GM19193 (cell line): ENCODE results near the gene DKK3.

Source experiments
- POLR2A ChIP-seq: IDR thresholded peaks from 4 replicates; pipeline ENCODE4 v1.6.1; 2011; ENCODE audit not compliant: insufficient read depth, insufficient read length; ENCODE audit errors: extremely low read depth

DKK3 gene

GRCh38 chr11:11937433-11937832, 71.0 kb downstream of the DKK3 start:
- no peak for TF ChIP-seq POLR2A

- no peak for TF ChIP-seq POLR2A
Measured at GRCh38 chr11:11935536-11935935, 72.9 kb downstream of the DKK3 start.

GRCh38 chr11:11931461-11932055, 76.9 kb downstream of the DKK3 start:
- no peak for TF ChIP-seq POLR2A

- no peak for TF ChIP-seq POLR2A
Measured at GRCh38 chr11:11929920-11930319, 78.5 kb downstream of the DKK3 start.

- TF ChIP-seq POLR2A = no peak
Measured at GRCh38 chr11:11923828-11924227, 84.6 kb downstream of the DKK3 start.

GRCh38 chr11:11916981-11917399, 91.4 kb downstream of the DKK3 start:
- TF ChIP-seq POLR2A = no peak

- TF ChIP-seq POLR2A = no peak
Measured at GRCh38 chr11:11915625-11916024, 92.8 kb downstream of the DKK3 start.

- no peak for TF ChIP-seq POLR2A
Measured at GRCh38 chr11:11913395-11913794, 95.0 kb downstream of the DKK3 start.
